Psoas muscle (tissue), 8 donors: ENCODE data around the gene FRYL. TPM values are rescaled to one million over a fixed set of nuclear protein-coding genes. Genes with fewer than 3 reads are reported as not detected.
"Not testable (repeated sequence)": the region's sequence is repeated elsewhere in the genome, so short reads cannot be mapped to it uniquely, and the experiment has no call there.

Source experiments
- ATAC-seq, 4 donors: fragments of 200-7000 bp; cut with Tn5 transposase; one replicate each; pipeline ENCODE4 v1.9.1; 2020; ENCODE audit warnings: moderate library complexity in 3 of 4, mild to moderate bottlenecking in 2 of 4
- DNase-seq, 2 donors: peaks; one replicate each; pipeline ENCODE4 v3.0.0-alpha.2; 2020
- H3K27ac ChIP-seq: fragments of 200-600 bp; one replicate; pipeline ENCODE4 v1.8.0; 2022
- H3K27me3 ChIP-seq, 3 donors: fragments of 200-600 bp in 1 of 3; one replicate each; pipeline versions ENCODE4 v1.6.1 to v1.8.0; 2013 to 2022; ENCODE audit warnings: low read length in 2 of 3, mild to moderate bottlenecking in 2 of 3, moderate library complexity in 1 of 3; ENCODE audit not compliant: insufficient read depth in 3 of 3
- H3K36me3 ChIP-seq, 2 donors: fragments of 200-600 bp in 1 of 2; one replicate each; pipeline versions ENCODE4 v1.6.1 to v1.8.0; 2013 to 2022; ENCODE audit warnings: low read depth in 1 of 2, mild to moderate bottlenecking in 1 of 2, moderate library complexity in 1 of 2; ENCODE audit not compliant: insufficient read depth in 1 of 2
- H3K4me1 ChIP-seq: fragments of 200-600 bp; one replicate; pipeline ENCODE4 v1.8.0; 2022
- H3K4me3 ChIP-seq: fragments of 200-600 bp; one replicate; pipeline ENCODE4 v1.8.0; 2022; ENCODE audit warnings: mild to moderate bottlenecking
- H3K9me3 ChIP-seq: fragments of 200-600 bp; one replicate; pipeline ENCODE4 v1.8.0; 2022
- CTCF ChIP-seq: fragments of 200-600 bp; IDR thresholded peaks from one replicate; pipeline ENCODE4 v1.8.0; 2022; ENCODE audit warnings: antibody characterized with exemption
- WGBS, 3 donors: extraction: QIAGEN DNeasy Blood & Tissue Kit; methylation state at CpG; one replicate each; pipeline versions ENCODE4 v1.1.6 to v1.1.7; 2013; 5-methylcytosine and 5-hydroxymethylcytosine counted together
- intact Hi-C, 2 donors: fragments of 100-400 bp; cut with DNase I; formaldehyde crosslinking; loops; one replicate each; pipeline versions ENCODE4 v1.11.0 to v1.14.2; 2022
- polyA plus RNA-seq, 3 donors: library from polyadenylated mRNA; stranded (reverse); fragments of 200-250 nt; gene quantifications; one replicate each; pipeline ENCODE4 v1.2.3, GENCODE V29; 2013
- total RNA-seq, 4 donors: library from RNA; stranded (reverse); fragmentation: NEBNext Ultra II Directional in 2 of 4; extraction: Animal tissue kit (Norgen Biotek cat#: 25700) in 2 of 4; gene quantifications; one replicate each; pipeline versions ENCODE4 v1.2.1 to v1.2.4, GENCODE V29; 2021 to 2023
- donor health status: healthy with polysubstance abuse.
- donor health status: DM: no; HTN: no; CAD: no; lungs with moderate emphysema.
- donor health status: Bipolar disorder and iron deficiency.
- donor health status: healthy.
- donor health status: DM: yes; HTN: yes; CAD: no.
- donor health status: DM: no; HTN: no; CAD: no.
- donor health status: DM: no; HTN: no; CAD: no.
- donor health status: DM: yes; HTN: yes; CAD: no.

FRYL gene
- total and polyA plus RNA-seq, 7 donors, result 4.8 to 21.7 (median 15.0) TPM

DNA sequence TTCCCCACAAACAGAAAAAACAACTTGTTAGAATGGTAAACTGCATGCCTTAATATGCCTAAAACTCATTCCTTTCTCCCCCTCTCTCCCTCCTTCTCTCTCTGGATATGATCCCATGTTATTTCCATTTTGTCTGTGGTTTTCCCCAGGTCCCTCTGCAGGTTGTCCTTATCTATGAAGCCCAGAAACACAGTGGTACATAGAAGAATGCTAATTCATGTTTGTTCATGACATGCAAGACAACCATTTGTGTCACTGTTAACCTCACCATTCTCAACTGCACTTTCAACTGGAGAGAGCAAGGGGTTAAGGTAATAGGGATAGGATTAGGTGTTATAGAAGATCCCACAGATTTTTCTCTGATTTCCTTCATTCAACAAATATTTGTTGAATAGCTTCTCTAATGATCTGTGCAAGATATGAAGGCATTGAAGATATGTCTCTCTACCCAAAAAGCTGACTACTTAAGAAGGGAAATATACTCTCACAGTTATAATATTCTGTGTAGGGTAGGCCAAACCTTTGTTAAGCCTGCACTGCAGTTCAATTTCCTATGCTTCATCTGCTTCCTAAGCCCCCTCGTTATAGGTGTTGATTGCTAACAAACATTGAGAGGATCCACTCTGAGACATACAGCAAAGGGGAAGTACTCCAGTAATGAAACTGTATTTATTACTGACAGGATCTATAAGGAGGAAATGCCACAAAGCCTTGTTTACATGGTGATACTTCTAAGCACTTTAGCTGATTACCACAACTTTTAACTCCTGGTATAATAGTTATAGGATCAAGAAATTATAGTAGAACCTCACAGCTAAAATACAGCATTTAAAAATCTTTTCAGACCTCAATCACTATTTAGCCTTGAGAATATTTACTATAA lies 96.1 kb downstream of the FRYL start:
- no peak overlapping the region for H3K4me3 ChIP-seq
- 25 to 36% (median 34%) methylated on average over 1 of the region's 1 CpG for WGBS, 3 donors
- no peaks in the 10 kb centered on the region for H3K9me3 ChIP-seq
- peaks cover 5% of the 10 kb centered on the region for H3K4me1 ChIP-seq
- DNase-seq (no peak), ATAC-seq (no peak)
- no peak overlapping the region for H3K27ac ChIP-seq
- no peaks in the 10 kb centered on the region for H3K27me3 ChIP-seq
- no peaks in the 10 kb centered on the region for H3K36me3 ChIP-seq
- intact Hi-C loops, result no loop called here
- TF ChIP-seq CTCF, result no peak

- intact Hi-C loops, H3K4me1 ChIP-seq, H3K27me3 ChIP-seq, H3K4me3 ChIP-seq, H3K36me3 ChIP-seq, H3K9me3 ChIP-seq, DNase-seq, H3K27ac ChIP-seq, ATAC-seq: not testable (repeated sequence)
- 76 to 99% (median 87%) methylated on average over 3 of the region's 3 CpGs for WGBS, 3 donors
Observed at GRCh38 chr4:48682870-48683269, 97.2 kb downstream of the FRYL start.

GRCh38 chr4:48681856-48682255 lies 98.2 kb downstream of the FRYL start:
- Histone ChIP-seq H3K36me3 (no peaks in the 10 kb centered on the region), H3K4me3 (no peak overlapping the region), H3K27ac (no peak overlapping the region), H3K9me3 (no peaks in the 10 kb centered on the region), H3K4me1 (no peaks in the 10 kb centered on the region), H3K27me3 (no peaks in the 10 kb centered on the region)
- TF ChIP-seq CTCF, result peak; percentile 43
- intact Hi-C loops, result loop anchor here in 1 of 2 donors (1.0 kb wide), 1 partner anchor 104 kb away; no protein-coding TSS in a partner anchor
- DNase-seq (no peak), ATAC-seq (peak in 1 of 4 donors; percentile 56)

DNA sequence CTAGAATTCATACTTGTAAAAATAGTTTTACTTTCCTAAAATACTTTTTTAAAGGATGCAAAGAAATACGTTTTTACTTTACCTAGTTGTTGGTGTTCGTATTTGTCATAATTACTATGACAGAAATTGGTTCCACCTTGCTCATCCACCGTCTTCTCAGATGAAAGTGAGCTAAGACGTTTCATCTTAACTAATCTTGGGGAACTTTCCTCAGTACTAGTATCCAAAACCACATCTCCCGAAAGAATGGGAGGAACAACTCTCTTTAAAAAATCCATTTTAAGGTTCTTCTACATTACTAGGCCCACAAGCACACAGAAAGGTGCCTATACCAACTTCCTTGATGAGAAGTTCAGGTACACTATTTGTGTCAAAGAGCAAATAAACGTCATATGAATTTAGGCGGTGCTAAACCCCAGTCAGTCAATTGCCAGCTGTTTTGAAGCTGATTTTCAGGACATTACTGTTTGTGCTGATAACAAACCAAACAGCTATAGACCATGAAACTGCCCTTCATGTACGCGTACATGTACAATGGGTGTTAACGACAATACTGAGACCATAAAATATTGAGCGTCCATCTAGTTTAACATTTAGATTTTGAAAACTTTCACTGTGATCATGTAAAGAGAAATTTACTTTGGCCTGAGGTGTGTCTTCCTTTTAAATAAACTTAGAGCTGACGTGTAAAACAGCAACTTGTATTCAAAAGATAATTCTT lies 99.1 kb downstream of the FRYL start:
- DNase-seq (no peak), ATAC-seq (no peak)
- intact Hi-C loops, result loop anchor here in 1 of 2 donors (1.0 kb wide), 1 partner anchor 103 kb away; no protein-coding TSS in a partner anchor
- TF ChIP-seq CTCF, result no peak
- Histone ChIP-seq H3K27me3 (no peaks in the 10 kb centered on the region), H3K4me1 (no peaks in the 10 kb centered on the region), H3K27ac (no peak overlapping the region), H3K4me3 (no peak overlapping the region), H3K36me3 (no peaks in the 10 kb centered on the region), H3K9me3 (no peaks in the 10 kb centered on the region)
- WGBS, 3 donors, result 78 to 82% (median 81%) methylated on average over 12 of the region's 12 CpGs

DNA sequence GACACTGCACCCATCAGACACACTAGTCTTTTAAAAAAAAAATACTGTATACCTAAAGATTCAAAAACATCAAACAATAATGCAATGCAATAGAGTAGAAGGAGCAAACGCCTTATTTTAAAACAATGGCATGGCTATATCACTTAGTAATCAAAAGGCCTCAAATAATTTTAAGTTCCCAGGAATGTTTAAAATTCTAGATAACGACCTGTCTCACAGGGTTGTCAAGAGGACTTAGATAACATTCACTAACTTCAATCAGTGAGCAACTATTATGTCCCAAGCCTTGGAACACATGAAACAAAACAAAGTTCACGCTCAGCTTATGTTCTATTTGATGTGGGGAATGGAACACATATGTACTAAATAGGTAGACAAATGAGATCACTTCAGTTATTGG lies 106.5 kb downstream of the FRYL start:
- ATAC-seq (no peak), DNase-seq (no peak)
- Histone ChIP-seq H3K9me3 (peaks cover 2% of the 10 kb centered on the region), H3K36me3 (no peaks in the 10 kb centered on the region), H3K4me3 (no peak overlapping the region), H3K4me1 (peaks cover 8% of the 10 kb centered on the region), H3K27ac (no peak overlapping the region), H3K27me3 (no peaks in the 10 kb centered on the region)
- intact Hi-C loops, result loop anchor here in 1 of 2 donors (10.0 kb wide), 1 partner anchor 89 kb away; no protein-coding TSS in a partner anchor
- WGBS, 3 donors, result 93 to 95% (median 95%) methylated on average over 3 of the region's 3 CpGs
- no peak for TF ChIP-seq CTCF
